ENCODE results near the gene SDCCAG8. TPM values are rescaled to one million over a fixed set of nuclear protein-coding genes. Genes with fewer than 3 reads are reported as not detected.

Gene SDCCAG8
- total and polyA plus RNA-seq, 11 donors = 7.8 to 36.6 (median 21.6) TPM

- no peak for ATAC-seq
- Histone ChIP-seq H3K4me1 (peaks cover 0 to 11% (median 0%) of the 10 kb centered on the region in 12 donors), H3K4me3 (no peak overlapping the region), H3K36me3 (peaks cover 0 to 28% (median 11%) of the 10 kb centered on the region in 9 donors), H3K9me3 (no peaks in the 10 kb centered on the region), H3K27me3 (no peaks in the 10 kb centered on the region), H3K27ac (no peak overlapping the region)
- intact Hi-C loops (cut with DNase I) = no loop called here
- TF ChIP-seq POLR2A (IDR thresholded peaks at IDR 0.05) (no peak), CTCF (IDR thresholded peaks at IDR 0.05) (no peak)
- 89 to 93% (median 90%) methylated on average over 5 of the region's 5 CpGs for WGBS, 4 donors
- DNase-seq = no peak
Measured at GRCh38 chr1:243411472-243411871, 155.6 kb downstream of the SDCCAG8 start.

GRCh38 chr1:243413431-243414151 is 157.8 kb downstream of the SDCCAG8 start:
- Histone ChIP-seq H3K4me3 (no peak overlapping the region), H3K36me3 (peaks cover 0 to 40% (median 13%) of the 10 kb centered on the region in 9 donors), H3K9me3 (no peaks in the 10 kb centered on the region), H3K27me3 (no peaks in the 10 kb centered on the region), H3K4me1 (no peaks in the 10 kb centered on the region), H3K27ac (no peak overlapping the region)
- TF ChIP-seq POLR2A (IDR thresholded peaks at IDR 0.05) (no peak), CTCF (IDR thresholded peaks at IDR 0.05) (no peak)
- ATAC-seq = no peak
- whole genome bisulfite sequencing, 4 donors = 77 to 87% (median 82%) methylated on average over 8 of the region's 8 CpGs
- no peak for DNase-seq
- intact Hi-C loops (cut with DNase I) = no loop called here

GRCh38 chr1:243414152-243414494 is 158.3 kb downstream of the SDCCAG8 start:
- intact Hi-C loops (cut with DNase I) = no loop called here
- no peak overlapping the region for H3K4me3 ChIP-seq
- WGBS, 4 donors = 92 to 98% (median 96%) methylated on average over 6 of the region's 6 CpGs
- no peaks in the 10 kb centered on the region for H3K4me1 ChIP-seq
- H3K9me3 ChIP-seq = no peaks in the 10 kb centered on the region
- no peak for DNase-seq
- H3K27ac ChIP-seq = no peak overlapping the region
- ATAC-seq = no peak
- TF ChIP-seq CTCF (IDR thresholded peaks at IDR 0.05) (no peak), POLR2A (IDR thresholded peaks at IDR 0.05) (no peak)
- no peaks in the 10 kb centered on the region for H3K27me3 ChIP-seq
- H3K36me3 ChIP-seq = peaks cover 0 to 39% (median 13%) of the 10 kb centered on the region in 9 donors

- H3K9me3 ChIP-seq = no peaks in the 10 kb centered on the region
- ATAC-seq (no peak), DNase-seq (no peak)
- intact Hi-C loops (cut with DNase I) = no loop called here
- peaks cover 0 to 10% (median 0%) of the 10 kb centered on the region in 12 donors for H3K4me1 ChIP-seq
- no peaks in the 10 kb centered on the region for H3K27me3 ChIP-seq
- H3K4me3 ChIP-seq = no peak overlapping the region
- TF ChIP-seq POLR2A (IDR thresholded peaks at IDR 0.05) (no peak), CTCF (IDR thresholded peaks at IDR 0.05) (no peak)
- H3K27ac ChIP-seq = no peak overlapping the region
- peaks cover 0 to 36% (median 13%) of the 10 kb centered on the region in 9 donors for H3K36me3 ChIP-seq
- 84 to 93% (median 90%) methylated on average over 9 of the region's 9 CpGs for WGBS, 4 donors
Measured at GRCh38 chr1:243415663-243416408, 160.0 kb downstream of the SDCCAG8 start.
